HG03135 (cell line): ENCODE results near the gene SEMA3B.

ENCODE experiments used
- ATAC-seq: cut with Tn5 transposase; IDR thresholded peaks from one replicate; pipeline ENCODE4 v1.9.1; 2021; ENCODE audit warnings: mild to moderate bottlenecking, moderate library complexity; ENCODE audit not compliant: unreplicated experiment

SEMA3B gene

GRCh38 chr3:50327129-50327528 is 58.2 kb downstream of the SEMA3B start:
- no peak for ATAC-seq
